ENCODE results near the gene NXF1. TPM values are rescaled to one million over a fixed set of nuclear protein-coding genes. Genes with fewer than 3 reads are reported as not detected.
A peak's percentile ranks its signal among the peaks of the same experiment; 100 is the strongest.

The NXF1 gene
- total and polyA plus RNA-seq, 10 of the 15 experiments (the other 5 are each of a cell fraction or from before 2014, with no cell fraction given), result 20.7 to 84.9 (median 40.6) TPM

DNA sequence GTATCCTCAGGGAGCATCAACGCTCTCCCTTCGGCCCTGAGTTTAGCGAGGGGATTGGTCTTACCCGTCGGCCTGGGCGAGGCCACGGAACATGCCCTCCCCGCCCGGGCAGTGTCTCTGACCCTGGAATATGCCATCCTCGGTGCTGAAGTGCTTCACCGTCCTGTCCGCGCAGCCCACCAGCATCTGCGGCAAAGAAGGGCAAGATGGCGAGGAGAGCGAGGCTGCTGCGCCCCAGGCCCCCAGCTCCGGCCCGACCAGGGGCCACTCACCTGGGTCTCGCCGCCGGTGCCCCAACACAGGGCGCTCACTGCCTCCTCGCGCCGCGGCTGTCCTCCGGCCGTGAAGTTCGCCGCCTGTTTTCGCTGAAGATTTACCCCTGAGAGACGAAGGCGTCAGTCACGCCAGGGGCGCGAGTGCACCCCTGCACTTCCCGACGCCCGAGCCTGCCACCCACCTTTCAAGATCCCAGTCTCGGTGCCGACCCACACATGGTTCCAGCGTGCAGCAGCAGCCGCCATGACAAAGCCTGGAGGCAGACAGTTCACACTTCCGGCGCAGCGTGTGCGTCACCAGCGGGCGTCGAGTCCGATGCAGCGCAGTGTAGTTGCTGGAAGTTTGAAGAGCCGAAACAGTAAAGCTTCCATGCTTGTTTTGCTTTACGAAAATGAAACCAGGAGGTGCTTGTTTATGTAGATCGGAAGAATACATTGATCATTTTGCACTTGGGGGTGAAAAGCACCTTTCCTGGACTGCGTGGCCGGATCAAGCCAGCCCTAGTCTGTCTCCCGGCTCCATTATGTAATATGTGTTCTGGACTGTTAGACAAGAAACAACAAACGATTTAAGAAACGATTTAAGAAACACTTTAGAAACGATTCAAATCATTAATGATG lies 34.1 kb upstream of the NXF1 start, which contains the start of gene WDR74 (continued):
- TF ChIP-seq, protein P1, sequence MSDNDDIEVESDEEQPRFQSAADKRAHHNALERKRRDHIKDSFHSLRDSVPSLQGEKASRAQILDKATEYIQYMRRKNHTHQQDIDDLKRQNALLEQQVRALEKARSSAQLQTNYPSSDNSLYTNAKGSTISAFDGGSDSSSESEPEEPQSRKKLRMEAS (IDR thresholded peaks at IDR 0.05; ENCODE audit: low read depth, low read length), result peak; percentile 99
- TF ChIP-seq SMAD5 (IDR thresholded peaks at IDR 0.05; ENCODE audit: low read depth), result peak; percentile 95
- peak; percentile 80 for TF ChIP-seq TARDBP (IDR thresholded peaks at IDR 0.05; ENCODE audit: borderline replicate concordance)
- TF ChIP-seq SIN3A (IDR thresholded peaks at IDR 0.05; ENCODE audit: low read depth, low read length), result peak; percentile 99
- TF ChIP-seq EP300 (IDR thresholded peaks at IDR 0.05; ENCODE audit: borderline replicate concordance in 1 of 2, control insufficient read depth in 1 of 2, low read depth in 2 of 2, low read length in 2 of 2), result no peak; a peak in 1 of 4 replicates
- TF ChIP-seq PML (IDR thresholded peaks at IDR 0.05; ENCODE audit: low read length), result peak; percentile 93
- TF ChIP-seq, protein P2, sequence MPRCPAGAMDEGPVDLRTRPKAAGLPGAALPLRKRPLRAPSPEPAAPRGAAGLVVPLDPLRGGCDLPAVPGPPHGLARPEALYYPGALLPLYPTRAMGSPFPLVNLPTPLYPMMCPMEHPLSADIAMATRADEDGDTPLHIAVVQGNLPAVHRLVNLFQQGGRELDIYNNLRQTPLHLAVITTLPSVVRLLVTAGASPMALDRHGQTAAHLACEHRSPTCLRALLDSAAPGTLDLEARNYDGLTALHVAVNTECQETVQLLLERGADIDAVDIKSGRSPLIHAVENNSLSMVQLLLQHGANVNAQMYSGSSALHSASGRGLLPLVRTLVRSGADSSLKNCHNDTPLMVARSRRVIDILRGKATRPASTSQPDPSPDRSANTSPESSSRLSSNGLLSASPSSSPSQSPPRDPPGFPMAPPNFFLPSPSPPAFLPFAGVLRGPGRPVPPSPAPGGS (IDR thresholded peaks at IDR 0.05; ENCODE audit: borderline replicate concordance, insufficient read depth, low read depth, low read length, poor library complexity, severe bottlenecking), result no peak
- TF ChIP-seq CHD2 (IDR thresholded peaks at IDR 0.05; ENCODE audit: borderline replicate concordance, low read depth, low read length), result peak; percentile 71
- TF ChIP-seq SMAD1 (IDR thresholded peaks at IDR 0.05; ENCODE audit: low read depth, partially characterized antibody), result peak; percentile 73
- TF ChIP-seq RFX5 (IDR thresholded peaks at IDR 0.05; ENCODE audit: low read depth, low read length), result peak; percentile 50; the same call in 1 of the 2 replicates
- TF ChIP-seq, protein P3, sequence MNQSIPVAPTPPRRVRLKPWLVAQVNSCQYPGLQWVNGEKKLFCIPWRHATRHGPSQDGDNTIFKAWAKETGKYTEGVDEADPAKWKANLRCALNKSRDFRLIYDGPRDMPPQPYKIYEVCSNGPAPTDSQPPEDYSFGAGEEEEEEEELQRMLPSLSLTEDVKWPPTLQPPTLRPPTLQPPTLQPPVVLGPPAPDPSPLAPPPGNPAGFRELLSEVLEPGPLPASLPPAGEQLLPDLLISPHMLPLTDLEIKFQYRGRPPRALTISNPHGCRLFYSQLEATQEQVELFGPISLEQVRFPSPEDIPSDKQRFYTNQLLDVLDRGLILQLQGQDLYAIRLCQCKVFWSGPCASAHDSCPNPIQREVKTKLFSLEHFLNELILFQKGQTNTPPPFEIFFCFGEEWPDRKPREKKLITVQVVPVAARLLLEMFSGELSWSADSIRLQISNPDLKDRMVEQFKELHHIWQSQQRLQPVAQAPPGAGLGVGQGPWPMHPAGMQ (IDR thresholded peaks at IDR 0.05; ENCODE audit: borderline replicate concordance), result no peak
- TF ChIP-seq POLR2AphosphoS2 (IDR thresholded peaks at IDR 0.05; ENCODE audit: low read depth, low read length), result peak; percentile 88; the same call in 1 of the 2 replicates
- TF ChIP-seq RAD21 (IDR thresholded peaks at IDR 0.05; ENCODE audit: insufficient read depth, low read depth, low read length), result no peak
- TF ChIP-seq RAD51 (IDR thresholded peaks at IDR 0.05), result peak; percentile 26; the same call in 1 of the 2 replicates
- TF ChIP-seq, protein P4, sequence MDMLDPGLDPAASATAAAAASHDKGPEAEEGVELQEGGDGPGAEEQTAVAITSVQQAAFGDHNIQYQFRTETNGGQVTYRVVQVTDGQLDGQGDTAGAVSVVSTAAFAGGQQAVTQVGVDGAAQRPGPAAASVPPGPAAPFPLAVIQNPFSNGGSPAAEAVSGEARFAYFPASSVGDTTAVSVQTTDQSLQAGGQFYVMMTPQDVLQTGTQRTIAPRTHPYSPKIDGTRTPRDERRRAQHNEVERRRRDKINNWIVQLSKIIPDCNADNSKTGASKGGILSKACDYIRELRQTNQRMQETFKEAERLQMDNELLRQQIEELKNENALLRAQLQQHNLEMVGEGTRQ (IDR thresholded peaks at IDR 0.05; ENCODE audit: borderline replicate concordance, low read depth, low read length), result no peak
- TF ChIP-seq CREB1 (IDR thresholded peaks at IDR 0.05; ENCODE audit: low read depth), result peak; percentile 100
- peak in 1 of 2 experiments; percentile 15; a peak in 1 of 4 replicates for TF ChIP-seq ETV6 (conservative IDR thresholded peaks at IDR 0.05 in 1 of 2, IDR thresholded peaks at IDR 0.05 in 1 of 2; ENCODE audit: borderline replicate concordance in 1 of 2, low read depth in 1 of 2)
- TF ChIP-seq ATF7 (IDR thresholded peaks at IDR 0.05; ENCODE audit: low read depth), result peak; percentile 65
- TF ChIP-seq MXI1 (IDR thresholded peaks at IDR 0.05; ENCODE audit: low read depth, low read length), result peak; percentile 100
- TF ChIP-seq, protein P5, sequence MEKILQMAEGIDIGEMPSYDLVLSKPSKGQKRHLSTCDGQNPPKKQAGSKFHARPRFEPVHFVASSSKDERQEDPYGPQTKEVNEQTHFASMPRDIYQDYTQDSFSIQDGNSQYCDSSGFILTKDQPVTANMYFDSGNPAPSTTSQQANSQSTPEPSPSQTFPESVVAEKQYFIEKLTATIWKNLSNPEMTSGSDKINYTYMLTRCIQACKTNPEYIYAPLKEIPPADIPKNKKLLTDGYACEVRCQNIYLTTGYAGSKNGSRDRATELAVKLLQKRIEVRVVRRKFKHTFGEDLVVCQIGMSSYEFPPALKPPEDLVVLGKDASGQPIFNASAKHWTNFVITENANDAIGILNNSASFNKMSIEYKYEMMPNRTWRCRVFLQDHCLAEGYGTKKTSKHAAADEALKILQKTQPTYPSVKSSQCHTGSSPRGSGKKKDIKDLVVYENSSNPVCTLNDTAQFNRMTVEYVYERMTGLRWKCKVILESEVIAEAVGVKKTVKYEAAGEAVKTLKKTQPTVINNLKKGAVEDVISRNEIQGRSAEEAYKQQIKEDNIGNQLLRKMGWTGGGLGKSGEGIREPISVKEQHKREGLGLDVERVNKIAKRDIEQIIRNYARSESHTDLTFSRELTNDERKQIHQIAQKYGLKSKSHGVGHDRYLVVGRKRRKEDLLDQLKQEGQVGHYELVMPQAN (conservative IDR thresholded peaks at IDR 0.05), result peak; percentile 99
- TF ChIP-seq TCF12 (IDR thresholded peaks at IDR 0.05; ENCODE audit: low read depth, low read length), result peak; percentile 63; the same call in 1 of the 2 replicates
- TF ChIP-seq CHD1 (IDR thresholded peaks at IDR 0.05; ENCODE audit: low read depth, low read length), result 0 out of 2 replicates have a peak, but pooled peaks have one; percentile 76
- TF ChIP-seq KLF5 (IDR thresholded peaks at IDR 0.05; ENCODE audit: partially characterized antibody), result peak; percentile 95
